ENCODE results near the gene ACBD4.
"Not testable (repeated sequence)": the region's sequence is repeated elsewhere in the genome, so short reads cannot be mapped to it uniquely, and the experiment has no call there.

Gene ACBD4

DNA sequence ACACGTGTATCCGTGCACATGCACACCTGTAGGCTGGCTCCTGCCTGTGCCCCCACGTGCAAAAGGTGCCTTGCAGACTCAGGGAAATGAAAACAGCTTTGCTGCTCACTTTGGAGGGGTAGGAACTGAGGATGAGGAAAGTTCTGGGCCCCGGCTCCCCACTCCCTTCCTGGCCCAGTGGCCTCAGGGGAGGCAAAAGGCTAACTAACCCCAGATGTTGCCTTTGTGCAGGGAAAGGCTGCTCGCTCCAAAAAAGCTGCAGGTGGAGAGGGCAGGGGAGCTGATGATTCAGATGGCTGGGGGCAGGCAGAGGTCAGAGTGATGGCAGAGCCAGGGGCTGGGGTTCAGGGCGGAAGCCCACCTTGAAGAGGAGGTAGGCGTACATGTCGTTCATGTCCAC lies 15.5 kb upstream of the ACBD4 start:
- DNase-seq (ENCODE audit: low read depth), result no peak

- no peak for DNase-seq (ENCODE audit: low read depth)
Measured at GRCh38 chr17:45120558-45120957, 14.9 kb upstream of the ACBD4 start.

DNA sequence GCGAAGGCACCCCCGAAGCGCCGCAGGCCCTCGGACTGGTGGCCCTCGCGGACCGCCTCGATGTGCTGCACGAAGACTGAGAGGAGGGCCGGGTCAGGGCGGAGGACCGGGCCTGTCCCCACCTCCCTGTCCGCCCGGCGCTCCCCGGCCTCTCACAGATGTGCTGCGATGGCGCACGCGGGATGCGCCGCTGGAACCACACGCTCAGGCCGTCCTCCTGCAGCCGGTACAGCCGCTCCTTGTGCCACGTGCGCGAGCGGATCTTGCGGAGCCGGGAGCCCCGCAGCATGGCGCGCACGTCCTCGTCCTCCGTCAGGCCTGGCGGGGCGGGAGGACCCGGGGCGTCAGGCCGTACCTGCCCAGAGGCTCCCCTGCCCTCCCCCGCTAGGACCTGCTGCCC lies 14.4 kb upstream of the ACBD4 start:
- no peak for DNase-seq (ENCODE audit: low read depth)

- no peak for DNase-seq (ENCODE audit: low read depth)
Measured at GRCh38 chr17:45123076-45123770, 12.3 kb upstream of the ACBD4 start.

GRCh38 chr17:45123930-45124796 lies 11.3 kb upstream of the ACBD4 start:
- no peak for DNase-seq (ENCODE audit: low read depth)

GRCh38 chr17:45124797-45125122 lies 10.7 kb upstream of the ACBD4 start:
- DNase-seq (ENCODE audit: low read depth), result not testable (repeated sequence)

DNA sequence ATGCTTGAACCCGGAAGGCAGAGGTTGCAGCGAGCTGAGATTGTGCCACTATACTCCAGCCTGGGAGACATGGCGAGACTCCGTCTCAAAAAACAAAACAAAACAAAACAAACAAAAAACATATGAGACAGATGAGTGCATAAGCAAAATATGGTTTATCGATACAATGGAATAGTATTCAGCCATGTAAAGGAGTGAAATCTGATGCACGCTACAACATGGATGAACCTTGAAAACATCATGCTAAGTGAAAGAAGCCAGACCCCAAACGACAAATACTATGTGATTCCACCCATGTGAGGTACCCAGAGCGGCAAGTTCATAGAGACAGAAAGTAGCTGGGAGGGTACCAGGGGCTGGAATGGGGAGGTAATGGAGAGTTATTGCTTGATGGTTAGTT lies 10.0 kb upstream of the ACBD4 start:
- DNase-seq (ENCODE audit: low read depth), result no peak

DNA sequence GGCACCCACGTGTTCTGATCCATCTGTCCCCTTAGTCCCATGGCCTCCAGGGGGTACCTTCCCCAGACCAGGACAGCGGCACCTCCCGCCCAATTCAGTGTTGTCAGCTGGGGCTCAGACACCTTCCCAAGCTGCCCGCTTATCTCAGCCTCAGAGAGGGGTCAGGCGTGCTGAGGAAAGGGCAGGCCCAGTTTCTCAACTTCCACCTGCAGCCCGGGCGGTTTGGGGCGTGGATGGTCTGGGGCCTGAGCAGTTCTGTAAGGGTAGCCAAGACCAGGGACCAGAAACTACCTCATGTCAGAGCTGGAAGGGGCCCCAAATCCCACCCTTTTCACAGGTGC lies 8.3 kb upstream of the ACBD4 start:
- DNase-seq (ENCODE audit: low read depth), result no peak

DNA sequence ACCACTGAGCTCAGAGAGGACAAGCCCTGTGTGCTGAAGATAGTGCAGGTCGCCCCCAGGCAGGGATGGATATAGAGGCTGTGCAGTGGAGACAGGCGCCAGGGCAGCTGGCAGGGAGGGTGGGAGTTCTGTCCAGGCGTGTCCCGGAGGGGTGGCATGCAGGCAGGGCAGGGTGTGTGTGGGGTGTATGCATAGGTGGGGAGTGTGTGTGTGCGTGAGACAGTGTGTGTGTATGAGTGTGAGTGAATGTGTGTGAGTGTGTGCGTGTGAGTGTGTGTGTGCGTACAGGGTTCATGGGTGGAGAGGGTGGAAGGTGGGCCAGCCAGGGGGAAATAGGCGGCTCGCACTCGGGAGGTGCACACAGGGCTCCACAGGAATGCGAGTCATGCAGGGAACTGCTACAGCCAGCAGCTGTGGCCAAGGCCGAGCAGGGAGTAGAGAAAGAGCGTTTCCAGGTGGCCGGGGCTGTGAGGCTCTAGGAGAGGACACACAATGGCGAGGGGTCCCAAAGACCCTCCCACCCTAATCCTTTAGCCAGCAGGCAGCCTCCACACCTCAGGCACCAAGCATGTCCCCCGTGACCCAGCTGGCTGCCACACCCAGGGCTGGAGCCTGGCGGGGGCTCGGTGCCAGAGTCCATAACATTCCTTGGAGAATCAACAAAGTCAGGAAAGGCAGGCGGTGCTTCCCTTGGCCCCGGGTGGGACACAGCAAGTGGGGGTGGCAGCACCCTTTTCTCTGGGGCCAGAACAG lies 7.8 kb upstream of the ACBD4 start:
- no peak for DNase-seq (ENCODE audit: low read depth)

DNA sequence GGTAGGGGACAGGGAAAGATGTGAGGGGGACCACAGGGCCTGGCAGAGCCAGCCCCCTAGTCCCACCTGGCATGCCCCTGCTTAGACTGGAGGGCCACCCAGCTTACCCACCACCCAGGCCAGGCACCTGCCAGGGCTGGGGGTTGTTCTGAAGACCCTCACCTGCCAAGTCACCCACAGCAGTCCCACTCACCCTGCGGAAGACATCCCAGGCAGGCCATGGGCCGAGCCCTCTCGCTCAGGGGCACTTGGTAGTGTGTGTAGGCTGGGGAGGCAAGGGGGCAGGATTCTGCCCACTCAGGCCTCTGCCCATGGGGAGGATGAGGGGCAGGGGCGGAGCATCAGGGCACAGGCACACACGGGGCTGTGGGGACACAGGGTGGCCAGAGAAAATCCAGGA lies 7.2 kb upstream of the ACBD4 start:
- no peak for DNase-seq (ENCODE audit: low read depth)

DNA sequence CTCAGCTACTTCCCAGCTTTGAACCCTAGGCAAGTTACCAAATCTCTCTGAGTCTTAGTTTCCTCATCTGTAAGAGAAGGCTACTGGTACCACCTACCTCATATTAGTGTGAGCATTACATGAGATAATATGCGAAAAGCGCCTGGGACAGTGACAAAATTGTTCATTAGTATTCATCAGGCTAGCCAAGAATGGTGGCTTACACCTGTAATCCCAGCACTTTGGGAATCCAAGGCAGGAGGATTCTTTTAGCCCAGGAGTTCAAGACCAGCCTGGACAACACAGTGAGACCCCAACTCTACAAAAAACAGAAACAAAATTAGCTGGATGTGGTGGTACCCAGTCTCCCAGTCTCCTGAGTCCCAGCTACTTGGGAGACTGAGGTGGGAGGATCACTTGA lies 6.5 kb upstream of the ACBD4 start:
- DNase-seq (ENCODE audit: low read depth), result no peak

- no peak for DNase-seq (ENCODE audit: low read depth)
Measured at GRCh38 chr17:45129426-45129939, 6.0 kb upstream of the ACBD4 start.

- DNase-seq (ENCODE audit: low read depth), result no peak
Measured at GRCh38 chr17:45129940-45130680, 5.4 kb upstream of the ACBD4 start.

DNA sequence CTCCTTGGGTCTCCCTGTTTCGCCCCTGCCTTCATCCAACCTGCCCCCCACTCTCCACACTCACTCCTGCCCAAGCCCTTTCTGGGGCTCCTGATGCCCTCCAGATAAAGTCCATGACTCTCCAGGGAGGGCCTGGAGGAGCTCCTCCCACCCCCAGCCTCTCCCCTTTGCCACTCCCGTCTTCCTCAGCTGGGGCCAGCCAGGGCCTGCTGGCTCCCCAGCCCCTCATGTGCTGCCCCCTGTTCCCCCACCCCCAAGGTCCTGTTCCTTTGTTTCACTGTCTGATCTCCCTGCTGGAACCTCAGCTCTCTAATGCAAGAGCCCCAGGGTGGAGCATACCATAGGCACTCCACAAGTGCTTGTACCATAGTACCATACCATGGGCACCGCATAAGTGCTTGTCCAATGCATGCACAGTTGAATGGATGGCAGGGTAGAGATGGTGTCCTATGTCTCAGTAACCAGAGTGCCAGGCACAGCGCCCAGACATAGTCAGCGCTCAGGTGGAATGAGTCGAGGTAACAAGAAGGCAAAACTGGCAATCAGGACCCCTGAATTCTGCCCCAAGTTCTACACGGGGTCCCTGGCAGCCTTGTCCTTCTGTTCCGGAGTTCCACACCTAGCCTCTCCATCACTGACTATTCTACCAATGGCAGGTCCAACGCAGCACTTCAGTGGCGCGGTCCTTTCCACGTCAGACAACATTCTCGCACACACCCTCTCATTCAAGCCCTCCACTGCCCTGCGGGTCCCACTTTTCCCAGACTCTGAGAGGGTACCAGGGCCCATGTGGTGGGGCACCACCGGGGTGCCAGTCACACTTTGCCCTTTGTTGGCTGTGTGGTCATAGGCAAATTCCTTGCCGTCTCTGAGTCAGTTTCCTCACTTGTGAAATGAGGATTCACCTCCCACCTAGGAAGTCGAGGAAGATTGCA lies 4.5 kb upstream of the ACBD4 start:
- no peak for DNase-seq (ENCODE audit: low read depth)

DNA sequence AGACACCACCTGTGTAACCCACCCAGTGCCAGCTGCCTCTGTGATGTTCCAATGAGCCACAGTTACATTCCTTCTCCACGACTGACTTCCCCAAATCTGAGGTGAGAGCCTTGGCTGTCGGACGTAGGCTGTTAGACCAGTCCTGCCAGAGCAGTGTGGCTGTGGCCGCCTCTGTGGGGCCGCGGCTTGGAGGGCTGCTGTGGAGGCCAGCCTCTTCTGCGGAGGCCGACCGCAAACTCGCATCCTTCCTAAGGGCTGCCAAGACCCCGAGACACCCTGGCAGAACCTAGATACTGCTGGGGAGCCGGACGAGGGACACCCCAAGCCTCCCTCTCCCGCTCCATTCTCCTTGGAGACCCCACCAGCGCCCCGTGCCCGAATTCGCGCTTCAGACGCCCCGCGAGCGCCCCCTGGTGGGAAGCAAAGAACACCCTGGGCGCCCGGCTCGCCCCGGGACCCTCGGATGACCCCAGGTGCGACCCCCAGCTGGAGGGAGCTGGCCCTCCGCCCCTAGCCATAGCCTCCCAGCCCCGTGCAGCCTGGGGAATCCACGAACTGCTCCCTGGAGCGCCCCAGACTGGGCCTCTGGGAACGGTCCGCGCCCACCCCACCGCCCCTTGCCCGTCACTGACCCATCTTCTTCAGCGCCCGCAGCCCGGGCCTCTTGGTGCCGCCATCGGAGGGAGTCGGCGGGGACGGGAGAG lies 3.7 kb upstream of the ACBD4 start:
- DNase-seq (ENCODE audit: low read depth), result no peak

GRCh38 chr17:45132320-45132571 lies 3.2 kb upstream of the ACBD4 start, which contains the start of gene PLCD3:
PLCD3 (minus strand) TSS chr17:45132515; CDS start chr17:45132410, 105 bp downstream.
- no peak for DNase-seq (ENCODE audit: low read depth)

DNA sequence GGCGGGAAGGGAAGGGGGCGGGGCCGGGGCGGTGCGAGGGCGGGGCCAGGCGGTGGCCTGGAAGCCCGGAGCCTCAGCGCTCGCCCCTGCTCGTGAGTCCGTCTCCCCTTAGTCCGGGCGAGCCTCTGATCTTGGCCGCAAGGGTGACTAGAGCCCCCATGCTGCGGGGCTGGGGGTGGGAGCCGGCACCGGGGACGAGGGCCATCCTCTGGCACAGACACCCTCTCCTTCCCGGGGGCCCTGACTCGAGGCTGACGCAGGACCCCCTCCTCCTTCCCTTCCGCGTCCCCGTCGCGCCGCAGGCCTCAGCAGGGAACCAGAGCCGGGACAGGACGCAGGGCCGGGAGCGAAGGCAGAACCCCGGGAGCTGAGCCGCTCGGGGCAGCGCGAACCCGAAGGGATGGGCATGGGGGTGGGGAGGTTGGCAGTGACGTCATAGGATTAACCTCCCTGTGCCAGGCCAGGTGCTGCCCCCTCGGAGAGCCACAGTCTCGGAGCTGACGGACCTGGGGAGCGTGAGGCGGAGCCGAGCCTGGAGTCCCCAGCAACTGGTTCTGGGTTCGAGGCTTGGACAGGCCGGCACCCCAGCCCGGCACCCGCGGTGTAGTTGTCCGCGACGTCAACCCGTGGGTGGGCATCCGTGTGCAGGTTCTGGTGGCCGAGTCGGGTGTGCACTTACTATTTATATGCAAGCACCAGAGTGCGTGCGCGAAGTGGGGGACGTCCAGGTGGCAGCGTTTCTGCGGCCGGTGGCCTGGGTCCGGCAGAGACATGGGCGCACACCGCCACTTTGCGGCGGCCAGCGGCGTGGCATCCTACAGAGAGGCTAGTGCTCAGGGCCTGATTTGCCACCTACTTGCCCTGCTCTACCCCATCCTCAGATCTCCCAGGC lies 2.7 kb upstream of the ACBD4 start:
- DNase-seq (ENCODE audit: low read depth), result no peak

- DNase-seq (ENCODE audit: low read depth), result no peak
Measured at GRCh38 chr17:45135978-45136791, 698 bp downstream of the ACBD4 start.
